ENCODE data around the gene ASCL2.

GRCh38 chr11:2310786-2311352, 40.5 kb upstream of the ASCL2 start:
- no peak for TF ChIP-seq CTCF (IDR thresholded peaks at IDR 0.05)
- no peak for TF ChIP-seq EP300 (IDR thresholded peaks at IDR 0.05)
